ENCODE data around the gene ISM1.
"Not testable (repeated sequence)": the region's sequence is repeated elsewhere in the genome, so short reads cannot be mapped to it uniquely, and the experiment has no call there.

The ISM1 gene

DNA sequence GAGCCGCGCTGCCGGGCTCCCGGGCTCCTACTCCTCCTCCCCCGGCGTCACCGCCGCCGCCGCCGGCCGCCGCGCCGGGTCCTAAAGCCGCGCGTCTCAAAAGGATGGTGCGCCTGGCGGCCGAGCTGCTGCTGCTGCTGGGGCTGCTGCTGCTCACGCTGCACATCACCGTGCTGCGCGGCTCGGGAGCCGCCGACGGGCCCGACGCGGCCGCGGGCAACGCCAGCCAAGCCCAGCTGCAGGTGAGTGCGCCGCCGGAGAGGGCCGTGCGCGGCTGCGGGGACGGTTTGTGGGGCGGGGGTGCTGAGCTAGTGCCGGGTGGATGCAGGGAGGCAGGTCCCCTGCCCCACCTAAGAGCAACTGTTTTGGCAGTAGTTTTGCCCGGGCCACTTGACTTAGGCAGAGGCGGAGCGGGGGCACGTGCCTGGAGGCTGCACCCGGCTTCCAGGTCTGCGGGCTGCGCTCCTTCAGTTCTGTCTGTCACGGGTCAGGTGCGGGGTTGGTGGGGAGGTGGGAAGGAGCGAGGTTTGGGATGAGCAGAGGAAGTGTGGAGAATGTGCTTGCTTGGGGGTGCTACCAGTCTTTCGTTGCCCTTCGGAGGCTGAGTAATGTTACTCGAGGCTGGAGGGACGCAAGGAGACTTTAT, 722 bp downstream of the ISM1 start:
- peak; percentile 56 for DNase-seq (ENCODE audit: low spot score)

GRCh38 chr20:13222319-13222716, 1.2 kb downstream of the ISM1 start:
- no peak for DNase-seq (ENCODE audit: low spot score)

DNA sequence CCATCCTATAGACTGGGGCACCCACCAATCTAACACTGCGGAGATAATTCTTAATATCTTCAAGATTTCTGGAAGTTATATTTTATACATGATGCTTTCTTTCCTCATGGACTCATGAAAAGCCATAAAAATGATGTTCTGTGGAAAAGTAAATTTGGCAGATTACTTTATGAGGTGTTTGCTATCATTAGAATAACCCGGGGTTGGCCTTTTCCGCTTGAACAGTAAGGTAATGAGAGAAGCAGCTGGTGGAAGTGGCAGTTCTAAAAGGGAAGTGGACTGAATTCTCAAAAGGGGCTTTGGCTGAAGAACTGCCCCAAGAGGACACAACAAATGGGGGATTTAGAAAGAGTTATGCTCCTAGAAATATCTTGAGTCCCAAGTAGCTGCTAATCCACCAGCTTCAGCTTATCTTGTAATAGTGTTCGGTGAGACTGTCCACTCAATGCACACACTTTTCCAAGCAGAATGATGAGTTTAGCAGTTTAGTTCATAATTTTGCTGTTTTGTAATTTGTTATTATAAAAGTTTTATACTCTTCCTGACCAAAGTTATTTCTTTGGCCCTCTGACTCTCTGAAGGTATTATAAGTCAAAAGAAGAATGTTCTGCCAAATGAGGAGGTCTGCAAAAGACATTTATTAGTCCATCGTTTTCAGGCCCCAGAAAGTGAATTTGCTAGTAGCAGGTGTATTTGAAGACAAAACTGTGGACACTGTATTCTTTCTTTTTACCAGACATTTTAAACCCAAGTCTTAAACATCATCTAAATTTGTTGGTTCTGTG, 2.9 kb downstream of the ISM1 start:
- no peak for DNase-seq (ENCODE audit: low spot score)

DNA sequence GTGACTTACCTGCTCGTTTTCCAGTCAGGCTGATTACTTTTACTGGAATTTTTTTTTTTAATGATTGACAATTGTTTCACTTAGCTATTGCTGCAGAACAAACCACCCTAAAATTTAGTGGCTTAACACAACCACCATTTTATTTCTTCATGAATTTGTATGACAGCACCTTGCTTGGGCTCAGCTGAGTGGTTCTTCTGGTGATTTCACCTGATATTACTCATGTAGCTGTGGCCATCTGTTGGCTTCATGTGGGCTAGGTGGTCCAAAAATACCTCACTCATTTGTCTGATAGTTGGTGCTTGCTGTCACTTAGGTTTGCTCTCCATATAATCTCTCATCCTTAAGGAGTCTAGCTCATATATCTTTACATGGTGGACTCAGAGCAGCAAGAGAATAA, 5.3 kb downstream of the ISM1 start:
- DNase-seq (ENCODE audit: low spot score) = no peak

DNA sequence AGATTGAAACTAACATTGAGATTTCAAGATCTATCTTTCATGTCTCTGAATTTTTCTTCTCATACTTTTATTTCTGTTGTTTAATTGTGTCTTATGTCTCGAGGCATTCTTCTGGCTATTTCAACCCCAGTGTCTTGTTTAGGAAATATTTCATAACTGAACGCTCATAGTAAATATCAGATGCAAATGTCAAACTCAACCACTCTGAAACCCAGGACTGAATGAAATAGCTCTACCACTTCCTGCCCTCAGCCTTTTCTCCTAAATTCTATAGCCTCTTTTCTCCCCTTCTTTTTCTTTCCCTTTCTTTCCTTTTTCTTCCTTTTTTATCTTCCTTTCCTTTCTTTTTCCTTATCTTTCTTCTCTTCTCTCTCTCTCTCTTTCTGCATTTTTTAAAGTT, 7.7 kb downstream of the ISM1 start:
- no peak for DNase-seq (ENCODE audit: low spot score)

DNA sequence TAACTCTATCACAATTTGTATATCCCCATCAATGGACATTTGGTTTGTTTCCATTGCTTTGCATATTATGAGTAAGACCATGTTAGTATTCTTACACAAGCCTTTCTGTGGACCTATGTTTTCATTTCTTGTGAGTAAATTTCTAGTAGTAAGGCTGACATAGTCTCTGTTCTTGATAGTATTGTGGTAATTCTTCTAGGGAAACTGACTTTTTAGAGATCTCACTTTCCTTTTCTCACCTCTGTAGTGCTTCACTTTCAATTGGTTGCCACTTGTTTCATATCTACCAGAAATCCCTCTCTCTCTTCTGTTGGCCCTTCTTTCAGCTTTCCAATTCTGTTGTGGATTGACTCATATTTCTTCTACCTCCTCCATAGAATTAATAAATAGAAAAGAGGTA, 8.5 kb downstream of the ISM1 start:
- peak; percentile 31 for DNase-seq (ENCODE audit: low spot score)

DNA sequence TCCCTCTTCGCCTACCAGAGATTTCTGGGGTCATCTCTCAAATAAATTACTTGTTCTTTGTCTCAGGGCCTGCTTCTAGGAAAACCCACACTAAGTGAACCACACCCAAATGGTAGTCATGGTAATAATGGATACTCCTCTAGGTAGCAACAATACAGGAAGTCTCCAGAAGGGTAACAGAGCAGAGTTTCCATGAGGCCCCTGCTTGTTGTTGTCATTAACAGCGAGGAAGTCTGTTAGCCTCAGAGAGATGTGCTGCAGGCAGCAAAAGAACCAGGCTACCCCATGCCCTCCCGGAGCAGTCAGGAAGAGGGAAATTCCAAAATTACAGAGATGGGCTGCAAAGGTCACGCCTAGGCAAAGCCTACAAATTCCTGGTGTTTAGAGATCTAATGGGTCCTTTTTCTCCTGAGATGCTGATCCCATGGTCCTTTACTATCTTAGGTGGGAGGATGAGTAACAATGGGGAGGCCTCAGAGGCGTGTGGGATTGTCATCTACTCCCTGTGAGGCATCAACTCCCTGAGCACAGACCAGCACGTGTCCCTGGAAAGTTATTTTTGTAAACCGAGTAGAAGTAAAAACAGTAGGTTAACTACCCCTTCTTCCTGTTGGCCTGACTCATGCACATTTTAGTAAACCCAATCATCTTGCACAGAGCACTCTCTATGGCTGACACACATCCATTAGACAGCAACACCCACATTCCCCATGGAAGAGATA, 10.1 kb downstream of the ISM1 start:
- DNase-seq (ENCODE audit: low spot score) = peak; percentile 20

DNA sequence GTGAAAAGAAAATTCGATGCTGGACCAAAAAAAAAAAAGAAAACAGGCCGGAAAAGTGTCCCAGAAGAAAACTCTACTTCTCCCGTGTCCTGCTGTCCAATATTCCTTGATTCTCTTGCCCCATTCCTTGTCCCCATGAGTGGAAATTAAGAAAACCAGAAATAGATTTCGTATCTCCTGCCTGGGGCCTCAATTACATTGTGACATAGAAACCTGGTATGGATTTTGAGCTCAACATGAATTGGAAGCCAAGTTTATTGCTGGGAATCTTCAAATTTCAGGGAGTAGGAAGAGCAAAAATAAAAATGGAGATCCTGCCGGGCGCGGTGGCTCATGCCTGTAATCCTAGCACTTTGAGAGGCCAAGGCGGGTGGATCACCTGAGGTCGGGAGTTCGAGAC, 11.9 kb downstream of the ISM1 start:
- no peak for DNase-seq (ENCODE audit: low spot score)

DNA sequence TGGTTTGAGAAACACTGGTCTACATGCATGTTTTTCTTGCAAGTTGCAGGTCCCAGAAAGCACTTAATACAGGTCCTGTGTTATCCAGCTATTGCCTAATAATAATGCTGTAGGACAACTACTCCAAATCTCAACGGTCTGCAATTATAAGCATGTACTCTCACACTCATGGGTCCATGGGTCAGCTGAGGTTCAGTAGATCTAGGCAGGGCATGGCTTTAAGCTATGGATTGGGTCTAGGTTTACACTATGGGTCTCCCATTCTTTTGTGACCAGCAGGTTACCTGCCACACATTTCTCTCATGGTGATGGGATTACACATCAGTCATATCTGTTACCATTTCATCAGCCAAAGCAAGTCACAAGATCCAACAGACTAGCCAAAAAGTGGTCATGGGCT, 13.9 kb downstream of the ISM1 start:
- DNase-seq (ENCODE audit: low spot score) = no peak

DNA sequence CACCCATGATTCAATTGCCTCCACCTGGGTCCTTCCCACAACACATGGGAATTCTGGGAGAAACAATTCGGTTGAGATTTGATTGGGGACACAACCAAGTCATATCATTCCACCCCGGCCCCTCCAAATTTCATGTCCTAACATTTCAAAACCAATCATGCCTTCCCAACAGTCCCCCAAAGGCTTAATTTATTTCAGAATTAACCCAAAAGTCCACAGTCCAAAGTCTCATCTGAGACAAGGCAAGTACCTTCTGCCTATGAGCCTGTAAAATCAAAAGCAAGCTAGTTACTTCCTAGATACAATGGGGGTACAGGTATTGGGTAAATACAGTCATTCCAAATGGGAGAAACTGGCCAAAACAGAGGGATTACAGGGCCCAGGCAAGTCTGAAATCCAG, 15.3 kb downstream of the ISM1 start:
- DNase-seq (ENCODE audit: low spot score) = not testable (repeated sequence)

DNA sequence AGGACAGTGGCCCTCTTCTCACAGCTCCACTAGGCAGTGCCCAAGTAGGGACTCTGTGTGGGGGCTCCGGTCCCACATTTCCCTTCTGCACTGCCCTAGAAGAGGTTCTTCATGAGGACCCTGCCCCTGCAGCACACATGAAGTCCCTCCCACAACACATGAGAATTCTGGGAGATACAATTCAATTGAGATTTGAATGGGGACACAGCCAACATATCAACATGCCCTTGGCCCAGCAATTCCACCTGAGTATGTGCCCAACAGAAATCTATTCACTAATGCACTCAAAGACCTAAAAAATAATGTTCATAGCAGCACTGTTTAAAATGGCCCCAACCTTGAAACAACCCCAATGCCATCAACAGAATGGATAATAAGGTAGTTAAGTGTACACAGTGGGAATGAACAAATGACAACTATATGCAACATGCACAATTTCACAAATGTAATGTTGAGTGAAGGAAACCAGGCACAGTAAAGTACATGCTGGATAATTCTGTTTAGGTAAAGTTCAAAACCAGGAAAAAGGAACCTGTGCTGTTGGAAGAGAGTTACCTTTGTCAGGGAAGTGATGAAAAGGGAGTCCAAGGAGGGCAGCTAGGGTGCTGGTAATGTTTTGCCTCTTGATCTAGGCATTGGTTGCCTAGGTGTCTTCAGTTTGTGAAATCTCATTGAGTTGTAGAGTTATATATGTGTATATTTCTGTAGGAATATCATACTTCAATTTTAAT, 16.1 kb downstream of the ISM1 start:
- no peak for DNase-seq (ENCODE audit: low spot score)

- no peak for DNase-seq (ENCODE audit: low spot score)
Observed at GRCh38 chr20:13238001-13238653, 17.1 kb downstream of the ISM1 start.

DNA sequence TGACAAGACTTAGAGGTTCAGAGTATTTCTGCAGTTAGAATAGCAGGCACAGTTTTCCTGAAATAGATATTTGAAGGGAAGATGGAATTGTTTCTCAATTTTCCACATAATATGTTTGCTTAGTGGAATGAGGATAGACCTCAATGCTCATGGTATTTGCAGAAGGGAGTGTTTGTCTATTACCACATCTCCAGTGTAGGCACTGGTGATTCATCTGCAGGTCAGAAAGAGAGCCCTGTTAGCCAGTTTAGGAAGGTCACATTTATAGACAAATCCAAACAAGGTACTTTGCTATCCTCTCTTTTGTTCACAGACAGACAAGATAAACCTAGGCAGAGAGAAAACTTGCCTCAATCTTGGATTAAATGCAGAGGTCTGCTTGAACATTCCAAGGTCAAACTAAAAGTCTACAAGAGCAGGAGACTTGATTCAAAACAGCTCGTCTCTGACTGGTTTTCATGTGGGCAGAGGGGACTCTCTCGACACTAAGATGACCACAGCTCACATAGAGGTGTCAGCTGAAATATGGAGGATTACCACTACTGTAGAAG, 22.8 kb downstream of the ISM1 start:
- DNase-seq (ENCODE audit: low spot score) = no peak

GRCh38 chr20:13245250-13245723, 24.2 kb downstream of the ISM1 start:
- DNase-seq (ENCODE audit: low spot score) = no peak

DNA sequence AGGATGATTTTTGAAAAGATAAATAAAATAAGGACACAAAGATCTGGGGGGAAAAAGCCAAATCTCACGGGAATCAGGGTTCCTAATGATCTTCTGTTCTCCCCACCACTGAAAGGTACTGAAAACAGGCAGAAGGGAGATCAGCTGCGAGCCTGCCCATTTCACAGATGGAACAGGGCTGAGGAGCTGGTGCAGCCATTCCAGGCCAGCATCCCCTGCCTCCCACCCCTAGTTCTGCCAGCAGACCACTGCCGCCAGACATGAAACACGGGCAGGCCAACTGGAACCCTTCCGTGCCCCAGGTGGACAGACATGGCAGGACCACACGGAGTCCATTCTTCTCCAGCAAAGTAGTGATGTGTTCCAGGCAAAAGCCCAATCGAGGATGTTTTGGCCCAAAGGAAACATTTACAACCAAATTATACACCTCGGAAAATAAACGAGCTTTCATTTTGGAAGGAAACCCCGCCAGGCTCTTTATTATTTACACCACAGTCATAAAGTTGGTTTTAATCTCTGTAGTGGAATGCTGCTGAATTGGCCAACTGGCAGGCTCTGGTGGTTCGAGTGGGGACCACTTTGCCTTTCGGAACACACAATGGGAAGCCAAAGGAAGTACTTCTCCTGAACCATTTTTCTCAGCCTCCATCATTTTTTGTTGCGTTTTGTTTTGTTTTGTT, 28.2 kb downstream of the ISM1 start:
- DNase-seq (ENCODE audit: low spot score) = no peak

- no peak for DNase-seq (ENCODE audit: low spot score)
Observed at GRCh38 chr20:13249798-13250170, 28.7 kb downstream of the ISM1 start.

DNA sequence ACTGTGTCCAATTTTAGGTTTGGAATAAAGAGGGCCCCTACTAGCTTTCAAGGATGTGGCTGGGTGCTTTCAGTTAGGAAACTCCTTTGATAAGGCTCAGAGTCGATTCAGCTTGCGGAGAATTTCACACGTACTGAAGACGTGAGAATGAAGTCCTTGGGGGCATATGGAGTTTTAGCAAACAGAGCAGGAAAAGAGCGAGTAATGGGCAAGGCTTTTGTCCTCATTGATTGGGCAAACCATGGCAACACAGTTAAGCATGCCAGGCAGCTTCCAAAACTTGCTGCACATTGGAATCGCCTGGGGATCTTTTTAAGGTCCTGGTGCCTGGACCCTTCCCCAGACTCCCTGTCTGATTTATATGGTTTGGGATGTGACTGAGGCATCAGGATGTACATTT, 29.2 kb downstream of the ISM1 start:
- no peak for DNase-seq (ENCODE audit: low spot score)

GRCh38 chr20:13251106-13251903, 30.2 kb downstream of the ISM1 start:
- DNase-seq (ENCODE audit: low spot score) = no peak

DNA sequence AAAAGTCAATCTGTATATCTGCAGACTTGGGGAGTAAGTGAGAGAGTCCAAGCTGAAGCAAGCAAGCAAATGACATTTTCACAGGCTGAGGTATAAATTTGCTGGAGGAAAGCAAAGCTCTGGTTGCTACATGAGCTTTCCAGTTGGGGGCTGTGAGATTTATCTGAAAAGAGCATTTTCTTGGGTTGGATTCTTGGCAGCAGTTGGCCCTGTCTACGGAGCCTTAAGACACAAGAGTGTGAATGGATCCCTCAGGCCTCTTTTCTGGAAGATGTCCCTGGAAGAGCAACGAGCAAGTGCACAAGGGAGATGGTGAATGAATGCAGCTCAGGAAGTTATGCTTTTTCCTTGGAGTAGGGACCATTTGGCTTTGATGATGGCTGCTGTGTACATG, 30.8 kb downstream of the ISM1 start:
- DNase-seq (ENCODE audit: low spot score) = no peak

GRCh38 chr20:13255356-13255755, 34.3 kb downstream of the ISM1 start:
- DNase-seq (ENCODE audit: low spot score) = no peak

Measured in activated CD4-positive, alpha-beta T cell treated with anti-CD3 and anti-CD28 coated beads, Interleukin-2, Interleukin-4, amounts not matched to agents 100 ng/mL and 50 ng/mL, durations not matched to agents 16 hours and 8 hours (primary cell).